GM21723 (cell line): ENCODE data around the gene SH2D7.
A peak's percentile ranks its signal among the peaks of the same experiment; 100 is the strongest.

Source experiments
- ATAC-seq: cut with Tn5 transposase; IDR thresholded peaks from one replicate; pipeline ENCODE4 v1.9.1; 2021; ENCODE audit warnings: mild to moderate bottlenecking, moderate library complexity; ENCODE audit not compliant: unreplicated experiment

SH2D7 gene

GRCh38 chr15:78059110-78059839 is 33.1 kb upstream of the SH2D7 start:
- no peak for ATAC-seq

GRCh38 chr15:78060232-78060631 is 32.1 kb upstream of the SH2D7 start:
- no peak for ATAC-seq

- ATAC-seq, result peak; percentile 41
Measured at GRCh38 chr15:78061963-78062427, 30.4 kb upstream of the SH2D7 start.

- no peak for ATAC-seq
Measured at GRCh38 chr15:78063217-78063616, 29.1 kb upstream of the SH2D7 start.

GRCh38 chr15:78063970-78064385 is 28.4 kb upstream of the SH2D7 start:
- ATAC-seq, result no peak

GRCh38 chr15:78064544-78064943 is 27.8 kb upstream of the SH2D7 start:
- ATAC-seq, result no peak

GRCh38 chr15:78065284-78065872 is 27.0 kb upstream of the SH2D7 start:
- no peak for ATAC-seq

GRCh38 chr15:78065973-78066946 is 26.1 kb upstream of the SH2D7 start:
- ATAC-seq, result peak; percentile 48

- ATAC-seq, result no peak
Measured at GRCh38 chr15:78067328-78068228, 24.8 kb upstream of the SH2D7 start.

GRCh38 chr15:78069052-78069414 is 23.3 kb upstream of the SH2D7 start:
- ATAC-seq, result peak; percentile 11

- ATAC-seq, result no peak
Measured at GRCh38 chr15:78069462-78070029, 22.8 kb upstream of the SH2D7 start.

- no peak for ATAC-seq
Measured at GRCh38 chr15:78070049-78070700, 22.2 kb upstream of the SH2D7 start.

- no peak for ATAC-seq
Measured at GRCh38 chr15:78071383-78071782, 21.0 kb upstream of the SH2D7 start.

- ATAC-seq, result no peak
Measured at GRCh38 chr15:78072080-78072892, 20.1 kb upstream of the SH2D7 start.

GRCh38 chr15:78073046-78073787 is 19.1 kb upstream of the SH2D7 start:
- no peak for ATAC-seq

GRCh38 chr15:78075490-78076230 is 16.7 kb upstream of the SH2D7 start:
- ATAC-seq, result no peak
